WTC11 (cell line): Measurements from ENCODE around the gene HS3ST1. TPM values are rescaled to one million over a fixed set of nuclear protein-coding genes. Genes with fewer than 3 reads are reported as not detected.
"Not testable (repeated sequence)": the region's sequence is repeated elsewhere in the genome, so short reads cannot be mapped to it uniquely, and the experiment has no call there.

Source experiments
- ATAC-seq: fragments of 200-7000 bp; cut with Tn5 transposase; 2 replicates; pipeline ENCODE4 v1.10.0; 2021; ENCODE audit warnings: mild to moderate bottlenecking, moderate library complexity
- CTCF ChIA-PET: fragments of 300-600 bp; sonication (Branson Sonifier 250); formaldehyde crosslinking; loops from one replicate; lab custom pipeline; 2021; ENCODE audit warnings: antibody characterized with exemption; lab: Charles Lee
- POLR2A ChIA-PET: fragments of 350-600 bp; sonication (Branson Sonifier 250); formaldehyde crosslinking; loops from one replicate; lab custom pipeline; 2021; ENCODE audit warnings: antibody characterized with exemption; lab: Charles Lee
- DNase-seq: peaks from one replicate; pipeline ENCODE4 v3.0.0; 2021; ENCODE audit warnings: low spot score
- H3K27ac Mint-ChIP-seq: 2 replicates; pipeline ENCODE4 v1.8.0; 2021; ENCODE audit warnings: mixed read lengths
- H3K27me3 Mint-ChIP-seq: 2 replicates; pipeline ENCODE4 v1.8.0; 2021; ENCODE audit warnings: low read depth, mild to moderate bottlenecking, moderate library complexity, mixed read lengths
- H3K36me3 Mint-ChIP-seq: 2 replicates; pipeline ENCODE4 v1.8.0; 2021; ENCODE audit warnings: mixed read lengths
- H3K4me1 Mint-ChIP-seq: 2 replicates; pipeline ENCODE4 v1.8.0; 2022; ENCODE audit warnings: mixed read lengths
- H3K4me3 Mint-ChIP-seq: 2 replicates; pipeline ENCODE4 v1.8.0; 2021; ENCODE audit warnings: mild to moderate bottlenecking, moderate library complexity, mixed read lengths
- H3K9me3 Mint-ChIP-seq: 2 replicates; pipeline ENCODE4 v1.8.0; 2021; ENCODE audit warnings: mixed read lengths
- AR ChIP-seq: fragments of 250-450 bp; sonication (Bioruptor Pico); IDR thresholded peaks from 2 replicates; pipeline ENCODE4 v1.9.0; 2021; ENCODE audit warnings: mild to moderate bottlenecking
- ATF2 ChIP-seq: sonication (generic); formaldehyde crosslinking; IDR thresholded peaks from 2 replicates; pipeline ENCODE4 v1.8.1; 2022; ENCODE audit warnings: low read depth, missing genetic modification reagents, borderline replicate concordance
- ELF4 ChIP-seq: sonication (generic); formaldehyde crosslinking; IDR thresholded peaks from 2 replicates; pipeline ENCODE4 v1.8.1; 2022; ENCODE audit warnings: low read depth, mild to moderate bottlenecking, moderate library complexity, missing genetic modification reagents
- FOXJ3 ChIP-seq: sonication (generic); formaldehyde crosslinking; IDR thresholded peaks from 2 replicates; pipeline ENCODE4 v1.9.0; 2021; ENCODE audit warnings: missing genetic modification reagents, mild to moderate bottlenecking, borderline replicate concordance
- GRHL2 ChIP-seq: fragments of 250-450 bp; sonication (Bioruptor Pico); IDR thresholded peaks from 2 replicates; pipeline ENCODE4 v1.8.0; 2022; ENCODE audit warnings: mild to moderate bottlenecking, moderate library complexity; ENCODE audit not compliant: insufficient replicate concordance, severe bottlenecking
- GTF2I ChIP-seq: fragments of 250-450 bp; sonication (Bioruptor Pico); conservative IDR thresholded peaks from 2 replicates; pipeline ENCODE4 v1.4.0; 2021; ENCODE audit warnings: mild to moderate bottlenecking
- HMGA2 ChIP-seq: fragments of 250-450 bp; sonication (Bioruptor Pico); IDR thresholded peaks from 2 replicates; pipeline ENCODE4 v1.4.0; 2021; ENCODE audit warnings: mild to moderate bottlenecking, moderate library complexity
- HMGXB4 ChIP-seq: sonication (generic); formaldehyde crosslinking; IDR thresholded peaks from 2 replicates; pipeline ENCODE4 v1.8.1; 2023; ENCODE audit warnings: mild to moderate bottlenecking, moderate library complexity, missing genetic modification reagents
- IRF2 ChIP-seq: sonication (generic); formaldehyde crosslinking; IDR thresholded peaks from 2 replicates; pipeline ENCODE4 v1.8.0; 2022; ENCODE audit warnings: low read depth, missing genetic modification reagents, borderline replicate concordance
- JAZF1 ChIP-seq: fragments of 250-450 bp; sonication (Bioruptor Pico); IDR thresholded peaks from 2 replicates; pipeline ENCODE4 v1.9.0; 2021; ENCODE audit warnings: moderate library complexity, mild to moderate bottlenecking, inconsistent platforms
- JUN ChIP-seq: sonication (generic); formaldehyde crosslinking; IDR thresholded peaks from 2 replicates; pipeline ENCODE4 v1.8.0; 2023; ENCODE audit warnings: mild to moderate bottlenecking, missing genetic modification reagents
- MAX ChIP-seq: sonication (generic); formaldehyde crosslinking; IDR thresholded peaks from 2 replicates; pipeline ENCODE4 v1.8.0; 2022; ENCODE audit warnings: mild to moderate bottlenecking, missing genetic modification reagents
- MYBL2 ChIP-seq: sonication (generic); formaldehyde crosslinking; IDR thresholded peaks from 2 replicates; pipeline ENCODE4 v1.8.1; 2023; ENCODE audit warnings: mild to moderate bottlenecking, moderate library complexity, missing genetic modification reagents
- NR2C2 ChIP-seq: sonication (generic); formaldehyde crosslinking; IDR thresholded peaks from 2 replicates; pipeline ENCODE4 v1.8.0; 2022; ENCODE audit warnings: mild to moderate bottlenecking, missing genetic modification reagents
- NR3C1 ChIP-seq: sonication (generic); formaldehyde crosslinking; conservative IDR thresholded peaks from 2 replicates; pipeline ENCODE4 v1.8.1; 2023; ENCODE audit warnings: low read depth, mild to moderate bottlenecking, missing genetic modification reagents
- RELA ChIP-seq: sonication (generic); formaldehyde crosslinking; IDR thresholded peaks from 2 replicates; pipeline ENCODE4 v1.8.1; 2022; ENCODE audit warnings: missing genetic modification reagents, mild to moderate bottlenecking, borderline replicate concordance
- RORB ChIP-seq: fragments of 250-450 bp; sonication (Bioruptor Pico); IDR thresholded peaks from 2 replicates; pipeline ENCODE4 v1.9.0; 2021; ENCODE audit warnings: mild to moderate bottlenecking
- SOX15 ChIP-seq: fragments of 250-450 bp; sonication (Bioruptor Pico); IDR thresholded peaks from 2 replicates; pipeline ENCODE4 v1.9.0; 2021; ENCODE audit warnings: mild to moderate bottlenecking
- USF1 ChIP-seq: sonication (generic); formaldehyde crosslinking; IDR thresholded peaks from 2 replicates; pipeline ENCODE4 v1.8.0; 2022; ENCODE audit warnings: mild to moderate bottlenecking, missing genetic modification reagents
- ZNF121 ChIP-seq: sonication (generic); formaldehyde crosslinking; IDR thresholded peaks from 2 replicates; pipeline ENCODE4 v1.8.0; 2023; ENCODE audit warnings: missing genetic modification reagents
- ZNF138 ChIP-seq: sonication (generic); formaldehyde crosslinking; conservative IDR thresholded peaks from 2 replicates; pipeline ENCODE4 v1.8.1; 2022; ENCODE audit warnings: mild to moderate bottlenecking, moderate library complexity, missing genetic modification reagents
- ZNF317 ChIP-seq: sonication (generic); formaldehyde crosslinking; IDR thresholded peaks from 2 replicates; pipeline ENCODE4 v1.8.1; 2023; ENCODE audit warnings: low read depth, mild to moderate bottlenecking, moderate library complexity, missing genetic modification reagents, borderline replicate concordance
- ZNF423 ChIP-seq: fragments of 250-450 bp; sonication (Bioruptor Pico); IDR thresholded peaks from 2 replicates; pipeline ENCODE4 v2.1.2; 2022; ENCODE audit warnings: mild to moderate bottlenecking, moderate library complexity
- total RNA-seq: library from RNA; stranded (reverse); gene quantifications from 3 replicates; pipeline ENCODE4 v1.2.3, GENCODE V29; 2021

Gene HS3ST1
- total RNA-seq, 1 experiment from 2014 or later = 0.52 TPM

- TF ChIP-seq ZNF317 (CRISPR knock-in tag) (no peak), NR3C1 (CRISPR knock-in tag) (no peak), GRHL2 (no peak), MYBL2 (no peak)
Observed at GRCh38 chr4:11393551-11393950, 35.1 kb downstream of the HS3ST1 start (continued).

- H3K4me1 Mint-ChIP-seq, CTCF ChIA-PET, H3K4me3 Mint-ChIP-seq, H3K27ac Mint-ChIP-seq, DNase-seq, ATAC-seq, H3K27me3 Mint-ChIP-seq, POLR2A ChIA-PET: not testable (repeated sequence)
- Mint-ChIP-seq H3K36me3 (peaks cover 26% of the 10 kb centered on the region), H3K9me3 (peaks cover 30% of the 10 kb centered on the region)
Observed at GRCh38 chr4:11384072-11384471, 44.6 kb downstream of the HS3ST1 start.

GRCh38 chr4:11376571-11376970 lies 52.1 kb downstream of the HS3ST1 start:
- no peak for TF ChIP-seq RELA
- TF ChIP-seq JUN (CRISPR knock-in tag) = no peak
- no peak for TF ChIP-seq SOX15
- no peak for TF ChIP-seq JAZF1
- no peak for TF ChIP-seq HMGXB4 (CRISPR knock-in tag)
- no peak for TF ChIP-seq MAX (CRISPR knock-in tag)
- no peak for TF ChIP-seq NR2C2 (CRISPR knock-in tag)
- no peak for TF ChIP-seq IRF2
- TF ChIP-seq GTF2I (CRISPR knock-in tag) = no peak
- TF ChIP-seq AR (CRISPR knock-in tag) = no peak
- TF ChIP-seq ATF2 (CRISPR knock-in tag) = no peak
- TF ChIP-seq HMGA2 = no peak
- no peak for TF ChIP-seq RORB (CRISPR knock-in tag)
- no peak for TF ChIP-seq ZNF138 (CRISPR knock-in tag)
- no peak for TF ChIP-seq FOXJ3 (CRISPR knock-in tag)
- TF ChIP-seq ZNF121 = no peak
- TF ChIP-seq USF1 (CRISPR knock-in tag) = no peak
- TF ChIP-seq ELF4 (CRISPR knock-in tag) = no peak
- TF ChIP-seq ZNF423 (CRISPR knock-in tag) = no peak
- DNase-seq (no peak), ATAC-seq (no peak)
- H3K36me3 Mint-ChIP-seq = peaks cover 16% of the 10 kb centered on the region
- H3K4me1 Mint-ChIP-seq = no peaks in the 10 kb centered on the region
- H3K27ac Mint-ChIP-seq = no peak overlapping the region
- peaks cover 40% of the 10 kb centered on the region for H3K9me3 Mint-ChIP-seq
- H3K4me3 Mint-ChIP-seq = no peak overlapping the region
- 0 out of 2 replicates have a peak, but pooled peaks cover 2% of the 10 kb centered on the region for H3K27me3 Mint-ChIP-seq
- ChIA-PET POLR2A (no interaction called here), CTCF (no interaction called here)
